Measurements from ENCODE around the gene GHRH. TPM values are rescaled to one million over a fixed set of nuclear protein-coding genes. Genes with fewer than 3 reads are reported as not detected.
A peak's percentile ranks its signal among the peaks of the same experiment; 100 is the strongest.

GHRH gene
- total RNA-seq, 1 experiment from 2014 or later, result not detected

DNA sequence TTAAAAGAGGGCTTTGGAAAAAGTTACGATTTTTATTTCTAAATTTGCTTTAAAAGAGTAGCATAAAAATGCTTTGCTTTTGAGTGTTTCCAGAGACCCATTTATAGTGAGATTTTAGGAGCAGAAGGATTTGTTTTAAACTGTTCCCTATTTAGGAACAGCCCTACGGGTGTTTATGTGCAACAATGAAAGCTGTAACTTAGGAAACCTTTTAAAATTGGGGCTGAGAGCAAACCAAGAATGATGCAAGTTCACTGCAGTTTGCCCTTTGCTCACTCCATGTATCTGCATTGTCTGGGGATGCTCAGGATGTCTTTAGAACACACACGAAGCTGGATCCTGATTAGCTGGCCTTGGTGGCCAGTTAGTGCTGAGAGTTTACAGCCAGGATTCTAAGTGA lies 40.9 kb downstream of the GHRH start:
- no peak overlapping the region for H4K8ac ChIP-seq (replicated peaks; ENCODE audit: insufficient read length, low read depth, low read length)
- no peak overlapping the region for H2BK15ac ChIP-seq (ENCODE audit: low read depth, low read length)
- no peaks in the 10 kb centered on the region for H3K9me3 ChIP-seq (ENCODE audit: control insufficient read depth, low read depth, low read length)
- H3K4me3 Mint-ChIP-seq, result no peak overlapping the region
- H3K23me2 ChIP-seq (ENCODE audit: insufficient read length, low read depth, low read length, poor library complexity, severe bottlenecking), result no peaks in the 10 kb centered on the region
- H3K27ac ChIP-seq (ENCODE audit: insufficient read length, low read depth, low read length), result no peak overlapping the region
- peaks cover 5% of the 10 kb centered on the region for H3K79me1 ChIP-seq (ENCODE audit: insufficient read depth, low read depth, low read length, poor library complexity, severe bottlenecking)
- TF ChIP-seq, protein P1, sequence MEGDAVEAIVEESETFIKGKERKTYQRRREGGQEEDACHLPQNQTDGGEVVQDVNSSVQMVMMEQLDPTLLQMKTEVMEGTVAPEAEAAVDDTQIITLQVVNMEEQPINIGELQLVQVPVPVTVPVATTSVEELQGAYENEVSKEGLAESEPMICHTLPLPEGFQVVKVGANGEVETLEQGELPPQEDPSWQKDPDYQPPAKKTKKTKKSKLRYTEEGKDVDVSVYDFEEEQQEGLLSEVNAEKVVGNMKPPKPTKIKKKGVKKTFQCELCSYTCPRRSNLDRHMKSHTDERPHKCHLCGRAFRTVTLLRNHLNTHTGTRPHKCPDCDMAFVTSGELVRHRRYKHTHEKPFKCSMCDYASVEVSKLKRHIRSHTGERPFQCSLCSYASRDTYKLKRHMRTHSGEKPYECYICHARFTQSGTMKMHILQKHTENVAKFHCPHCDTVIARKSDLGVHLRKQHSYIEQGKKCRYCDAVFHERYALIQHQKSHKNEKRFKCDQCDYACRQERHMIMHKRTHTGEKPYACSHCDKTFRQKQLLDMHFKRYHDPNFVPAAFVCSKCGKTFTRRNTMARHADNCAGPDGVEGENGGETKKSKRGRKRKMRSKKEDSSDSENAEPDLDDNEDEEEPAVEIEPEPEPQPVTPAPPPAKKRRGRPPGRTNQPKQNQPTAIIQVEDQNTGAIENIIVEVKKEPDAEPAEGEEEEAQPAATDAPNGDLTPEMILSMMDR (conservative IDR thresholded peaks at IDR 0.05), result no peak
- DNase-seq, result no peak
- no peak overlapping the region for H3T11ph ChIP-seq (ENCODE audit: low read length)
- no peaks in the 10 kb centered on the region for H3K79me2 ChIP-seq (ENCODE audit: insufficient read depth, low read length)
- no peaks in the 10 kb centered on the region for H3K27me3 ChIP-seq (ENCODE audit: insufficient read depth, low read length)
- H3K23ac ChIP-seq (ENCODE audit: insufficient read length, low read depth, low read length), result no peak overlapping the region
- H3K56ac ChIP-seq (ENCODE audit: insufficient read length, low read depth, low read length), result no peak overlapping the region
- H3K27me3 Mint-ChIP-seq (ENCODE audit: low read depth), result no peaks in the 10 kb centered on the region
- no CpG with 5 or more reads among the region's 3 CpGs for WGBS (ENCODE audit: extremely low coverage, insufficient read length, low lambda C conversion rate)
- no peak overlapping the region for H3K14ac ChIP-seq (ENCODE audit: insufficient read depth, low read length)
- peak overlapping the region in 2 of 3 experiments; percentile 28 to 72; a peak in 3 of 7 replicates for H3K27ac Mint-ChIP-seq
- no peak overlapping the region for H4K5ac ChIP-seq (ENCODE audit: insufficient read length, low read depth, low read length)
- H2AK5ac ChIP-seq (ENCODE audit: insufficient read length, low read length), result no peak overlapping the region
- H3K9me3 Mint-ChIP-seq, result no peaks in the 10 kb centered on the region
- peaks cover 25 to 26% of the 10 kb centered on the region in 2 experiments for H3K4me1 Mint-ChIP-seq
- no peak overlapping the region for H2BK12ac ChIP-seq (ENCODE audit: insufficient read length, low read depth, low read length)
- peaks cover 33 to 70% (median 60%) of the 10 kb centered on the region in 3 experiments for H3K36me3 Mint-ChIP-seq (ENCODE audit: insufficient read depth in 1 of 3, low read depth in 3 of 3)
- H2BK5ac ChIP-seq (ENCODE audit: insufficient read length, low read length), result no peak overlapping the region
- H4K20me1 ChIP-seq (ENCODE audit: control insufficient read depth, insufficient read depth, insufficient read length), result no peaks in the 10 kb centered on the region
- H2BK20ac ChIP-seq (ENCODE audit: low read depth, low read length, poor library complexity, severe bottlenecking), result no peak overlapping the region
- no peak overlapping the region for H3K4me2 ChIP-seq (ENCODE audit: insufficient read depth, insufficient read length, low read length)
- H2BK120ac ChIP-seq (ENCODE audit: low read depth, low read length, poor library complexity, severe bottlenecking), result no peak overlapping the region
- H3K4me1 ChIP-seq (ENCODE audit: insufficient read depth, low read length), result no peaks in the 10 kb centered on the region
- H2AFZ ChIP-seq (ENCODE audit: low read length), result no peak overlapping the region
- no peak overlapping the region for H3K18ac ChIP-seq (ENCODE audit: insufficient read length, low read depth, low read length)
- no peak overlapping the region for H4K91ac ChIP-seq (ENCODE audit: insufficient read length, low read depth, low read length)
- H3K9ac ChIP-seq (ENCODE audit: extremely low read depth, insufficient read length, low read length), result no peak overlapping the region
- H3K4ac ChIP-seq (ENCODE audit: low read depth, low read length), result no peak overlapping the region
